Measurements from ENCODE around the gene FREM2.
A peak's percentile ranks its signal among the peaks of the same experiment; 100 is the strongest.

FREM2 gene

GRCh38 chr13:38826182-38826813 lies 139.4 kb downstream of the FREM2 start:
- DNase-seq (ENCODE audit: low read depth, low spot score): no peak

GRCh38 chr13:38830442-38831045 lies 143.7 kb downstream of the FREM2 start:
- DNase-seq (ENCODE audit: low read depth, low spot score): no peak

GRCh38 chr13:38844581-38844980 lies 157.7 kb downstream of the FREM2 start:
- DNase-seq (ENCODE audit: low read depth, low spot score): no peak

GRCh38 chr13:38848360-38848759 lies 161.5 kb downstream of the FREM2 start:
- DNase-seq (ENCODE audit: low read depth, low spot score): no peak

- DNase-seq (ENCODE audit: low read depth, low spot score): no peak
Observed at GRCh38 chr13:38849315-38849714, 162.4 kb downstream of the FREM2 start.

GRCh38 chr13:38850868-38851626 lies 164.2 kb downstream of the FREM2 start:
- no peak for DNase-seq (ENCODE audit: low read depth, low spot score)

GRCh38 chr13:38854226-38854625 lies 167.3 kb downstream of the FREM2 start:
- DNase-seq (ENCODE audit: low read depth, low spot score): no peak

GRCh38 chr13:38856065-38856464 lies 169.2 kb downstream of the FREM2 start:
- DNase-seq (ENCODE audit: low read depth, low spot score): no peak

- DNase-seq (ENCODE audit: low read depth, low spot score): no peak
Observed at GRCh38 chr13:38862443-38862842, 175.6 kb downstream of the FREM2 start.

GRCh38 chr13:38863536-38863935 lies 176.7 kb downstream of the FREM2 start:
- DNase-seq (ENCODE audit: low read depth, low spot score): no peak

GRCh38 chr13:38866649-38867048 lies 179.8 kb downstream of the FREM2 start:
- peak; percentile 29 for DNase-seq (ENCODE audit: low read depth, low spot score)

GRCh38 chr13:38868399-38868798 lies 181.5 kb downstream of the FREM2 start:
- DNase-seq (ENCODE audit: low read depth, low spot score): no peak

- no peak for DNase-seq (ENCODE audit: low read depth, low spot score)
Observed at GRCh38 chr13:38868870-38869269, 182.0 kb downstream of the FREM2 start.

- no peak for DNase-seq (ENCODE audit: low read depth, low spot score)
Observed at GRCh38 chr13:38871275-38871674, 184.4 kb downstream of the FREM2 start.

GRCh38 chr13:38872693-38873092 lies 185.8 kb downstream of the FREM2 start:
- peak; percentile 63 for DNase-seq (ENCODE audit: low read depth, low spot score)

- DNase-seq (ENCODE audit: low read depth, low spot score): no peak
Observed at GRCh38 chr13:38875186-38875875, 188.5 kb downstream of the FREM2 start.

GRCh38 chr13:38879278-38879677 lies 192.4 kb downstream of the FREM2 start:
- peak; percentile 58 for DNase-seq (ENCODE audit: low read depth, low spot score)

GRCh38 chr13:38879786-38880185 lies 192.9 kb downstream of the FREM2 start:
- no peak for DNase-seq (ENCODE audit: low read depth, low spot score)

- no peak for DNase-seq (ENCODE audit: low read depth, low spot score)
Observed at GRCh38 chr13:38880397-38880796, 193.5 kb downstream of the FREM2 start.

- DNase-seq (ENCODE audit: low read depth, low spot score): peak; percentile 89
Observed at GRCh38 chr13:38883783-38884182, 196.9 kb downstream of the FREM2 start.

GRCh38 chr13:38888309-38888708 lies 201.4 kb downstream of the FREM2 start:
- DNase-seq (ENCODE audit: low read depth, low spot score): peak; percentile 52

- DNase-seq (ENCODE audit: low read depth, low spot score): no peak
Observed at GRCh38 chr13:38895075-38895474, 208.2 kb downstream of the FREM2 start.

Data from astrocyte of the hippocampus (primary cell).